GM19328 (cell line): ENCODE data around the gene TEDC1.

ENCODE experiments used
- ATAC-seq: cut with Tn5 transposase; IDR thresholded peaks from one replicate; pipeline ENCODE4 v1.9.1; 2021; ENCODE audit warnings: mild to moderate bottlenecking, moderate library complexity; ENCODE audit not compliant: unreplicated experiment

The TEDC1 gene

GRCh38 chr14:105517096-105517495 is 26.1 kb downstream of the TEDC1 start:
- no peak for ATAC-seq

- no peak for ATAC-seq
Observed at GRCh38 chr14:105519946-105520698, 29.1 kb downstream of the TEDC1 start.

GRCh38 chr14:105525326-105525725 is 34.3 kb downstream of the TEDC1 start:
- ATAC-seq = no peak

- no peak for ATAC-seq
Observed at GRCh38 chr14:105525861-105526775, 35.1 kb downstream of the TEDC1 start, which contains the start of gene TMEM121. TSS of gene TMEM121 (plus strand) at chr14:105526583. CDS start at chr14:105528835, 2,252 bp downstream.

- no peak for ATAC-seq
Observed at GRCh38 chr14:105526776-105527380, 35.8 kb downstream of the TEDC1 start.

GRCh38 chr14:105527381-105527825 is 36.4 kb downstream of the TEDC1 start:
- ATAC-seq = no peak

GRCh38 chr14:105527826-105528585 is 37.0 kb downstream of the TEDC1 start:
- no peak for ATAC-seq

- no peak for ATAC-seq
Observed at GRCh38 chr14:105528586-105529318, 37.7 kb downstream of the TEDC1 start.

- ATAC-seq = no peak
Observed at GRCh38 chr14:105529319-105529568, 38.2 kb downstream of the TEDC1 start.

- no peak for ATAC-seq
Observed at GRCh38 chr14:105529569-105530284, 38.7 kb downstream of the TEDC1 start.

- ATAC-seq = no peak
Observed at GRCh38 chr14:105530285-105531087, 39.4 kb downstream of the TEDC1 start.

- no peak for ATAC-seq
Observed at GRCh38 chr14:105531088-105531893, 40.2 kb downstream of the TEDC1 start.

- ATAC-seq = no peak
Observed at GRCh38 chr14:105531894-105532623, 41.0 kb downstream of the TEDC1 start.

- no peak for ATAC-seq
Observed at GRCh38 chr14:105532735-105533141, 41.7 kb downstream of the TEDC1 start.

GRCh38 chr14:105533391-105533790 is 42.3 kb downstream of the TEDC1 start:
- ATAC-seq = no peak

GRCh38 chr14:105533811-105534498 is 42.9 kb downstream of the TEDC1 start:
- no peak for ATAC-seq

GRCh38 chr14:105534586-105534985 is 43.5 kb downstream of the TEDC1 start:
- no peak for ATAC-seq
